ENCODE data around the gene CCSER2.

GRCh38 chr10:84563355-84563754, 235.0 kb downstream of the CCSER2 start:
- TF ChIP-seq CTCF (IDR thresholded peaks at IDR 0.05) (no peak), EP300 (IDR thresholded peaks at IDR 0.05) (no peak)
